Germinal center (tissue), 1 donor: ENCODE results near the gene IGSF23.
"Not testable (repeated sequence)": the region's sequence is repeated elsewhere in the genome, so short reads cannot be mapped to it uniquely, and the experiment has no call there.

ENCODE experiments used
- DNase-seq: peaks from one replicate; pipeline ENCODE4 v3.0.0; 2012; ENCODE audit warnings: mixed read lengths, low spot score

Gene IGSF23

DNA sequence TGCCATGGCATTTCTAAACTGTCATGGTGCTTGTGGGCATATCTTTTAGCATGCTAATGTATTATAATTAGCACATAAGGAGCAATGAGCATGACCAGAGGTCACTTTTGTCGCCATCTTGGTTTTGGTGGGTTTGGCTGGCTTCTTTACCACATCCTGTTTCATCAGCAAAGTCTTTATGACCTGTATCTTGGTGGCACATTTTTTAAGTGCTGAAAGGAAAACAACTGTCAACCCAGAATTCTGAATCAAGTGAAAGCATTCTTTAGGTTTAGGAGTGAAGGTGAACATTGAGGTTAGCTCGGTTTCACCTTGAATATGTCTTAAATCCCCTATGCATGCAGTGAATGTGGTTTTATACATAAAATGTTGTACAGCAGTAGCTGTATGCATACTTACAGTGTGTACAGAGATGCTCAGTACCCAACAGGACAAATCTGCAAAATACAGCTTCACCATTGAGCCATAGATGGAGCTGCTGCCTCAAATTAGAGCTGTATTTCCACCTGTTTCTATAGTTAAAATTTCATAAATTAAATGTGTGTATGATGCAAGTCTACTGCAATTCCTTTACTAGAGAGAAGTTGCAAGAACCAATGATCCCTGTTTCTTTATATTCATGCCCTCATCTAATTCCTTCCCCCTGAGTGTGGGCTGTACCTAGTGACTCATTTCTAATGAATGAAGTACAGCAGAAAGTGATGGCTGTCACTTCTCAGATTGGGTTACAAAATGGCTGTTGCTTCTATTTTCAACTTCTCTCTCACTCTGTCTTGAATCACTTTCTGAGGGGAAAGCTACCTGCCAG, 25.2 kb upstream of the IGSF23 start:
- no peak for DNase-seq

DNA sequence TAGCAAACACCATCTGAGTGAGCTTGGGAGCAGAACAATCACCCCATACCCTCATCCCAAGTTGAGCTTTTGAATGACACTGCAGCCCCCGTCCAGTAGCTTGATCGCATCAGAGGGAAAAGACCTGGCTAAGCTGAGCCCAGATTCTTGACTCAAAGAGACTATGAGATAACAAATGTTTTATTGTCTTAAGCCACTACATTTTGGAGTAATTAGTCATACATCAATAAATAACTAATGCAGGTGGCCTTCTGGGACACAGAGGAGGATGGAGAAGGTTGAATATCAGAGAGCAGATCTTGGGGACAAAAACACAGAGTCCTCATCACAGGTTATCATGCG, 24.6 kb upstream of the IGSF23 start:
- no peak for DNase-seq

DNA sequence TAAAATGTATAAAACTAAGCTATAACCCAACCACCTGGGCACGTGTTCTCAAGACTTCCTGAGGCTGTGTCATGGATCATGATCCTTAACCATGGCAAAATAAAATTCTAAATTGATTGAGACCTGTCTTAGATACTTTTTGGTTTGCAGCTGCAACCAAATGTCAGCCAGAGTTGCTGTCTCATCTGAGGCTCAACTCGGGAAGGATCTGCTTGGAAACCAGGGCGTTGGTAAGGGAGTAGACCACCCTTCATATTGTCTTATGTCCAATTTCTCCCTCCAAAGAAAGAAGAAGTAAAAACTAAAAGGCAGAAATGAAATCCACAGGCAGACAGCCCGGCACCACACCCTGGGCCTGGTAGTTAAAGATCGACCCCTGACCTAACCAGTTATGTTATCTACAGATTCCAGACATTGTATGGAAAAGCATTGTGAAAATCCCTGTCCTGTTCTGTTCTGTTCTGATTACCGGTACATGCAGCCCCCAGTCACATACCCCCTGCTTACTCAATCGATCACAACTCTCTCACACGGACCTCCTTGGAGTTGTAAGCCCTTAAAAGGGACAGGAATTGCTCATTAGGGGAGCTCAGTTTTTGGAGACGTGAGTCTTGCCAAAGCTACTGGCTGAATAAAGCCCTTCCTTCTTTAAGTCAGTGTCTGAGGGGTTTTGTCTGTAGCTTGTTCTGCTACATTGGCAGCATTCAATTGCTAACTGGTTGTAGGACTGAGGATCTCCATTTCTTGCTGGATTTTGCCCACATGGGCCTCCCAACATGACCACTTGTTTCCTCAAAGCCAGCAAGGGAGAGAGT, 22.9 kb upstream of the IGSF23 start:
- no peak for DNase-seq

DNA sequence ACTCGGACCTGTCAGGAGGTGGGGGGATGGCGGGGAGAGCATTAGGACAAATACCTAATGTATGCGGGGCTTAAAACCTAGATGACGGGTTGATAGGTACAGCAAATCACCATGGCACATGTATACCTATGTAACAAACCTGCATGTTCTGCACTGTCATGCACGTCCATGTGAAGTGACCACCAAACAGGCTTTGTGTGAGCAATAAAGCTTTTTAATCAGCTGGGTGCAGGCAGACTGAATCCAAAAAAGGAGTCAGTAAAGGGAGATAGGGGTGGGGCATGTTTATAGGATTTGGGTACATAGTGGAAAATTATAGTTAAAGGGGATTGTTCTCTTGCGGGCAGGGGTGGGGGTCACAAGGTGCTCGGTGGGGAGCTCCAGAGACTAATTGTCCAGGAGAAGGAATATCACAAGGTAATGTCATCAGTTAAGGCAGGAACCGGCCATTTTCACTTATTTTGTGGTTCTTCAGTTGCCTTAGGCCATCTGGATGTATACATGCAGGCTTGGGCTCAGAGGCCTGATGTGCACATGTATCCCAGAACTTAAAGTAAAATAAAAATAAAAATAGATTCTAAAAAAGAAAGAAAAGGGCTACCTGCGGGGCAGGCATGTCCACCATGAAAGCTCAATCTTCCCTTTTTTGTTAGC, 21.9 kb upstream of the IGSF23 start:
- not testable (repeated sequence) for DNase-seq

DNA sequence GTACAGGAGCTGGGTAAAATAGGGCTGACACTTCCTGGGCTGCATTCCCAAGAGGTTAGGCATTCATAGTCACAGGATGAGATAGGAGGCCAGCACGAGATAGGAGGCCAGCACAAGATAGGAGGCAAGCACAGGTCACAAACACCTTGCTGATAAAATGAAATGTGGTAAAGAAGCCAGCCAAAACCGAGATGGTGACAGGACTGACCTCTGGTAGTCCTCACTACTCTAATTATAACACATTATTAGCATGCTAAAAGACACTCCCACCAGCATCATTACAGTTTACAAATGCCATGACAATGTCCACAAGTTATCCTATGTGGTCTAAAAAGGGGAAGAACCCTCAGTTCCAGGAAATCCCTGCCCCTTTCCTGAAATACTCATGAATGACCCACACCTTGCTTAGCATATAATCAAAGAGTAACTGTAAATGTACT, 20.9 kb upstream of the IGSF23 start:
- DNase-seq: no peak

DNA sequence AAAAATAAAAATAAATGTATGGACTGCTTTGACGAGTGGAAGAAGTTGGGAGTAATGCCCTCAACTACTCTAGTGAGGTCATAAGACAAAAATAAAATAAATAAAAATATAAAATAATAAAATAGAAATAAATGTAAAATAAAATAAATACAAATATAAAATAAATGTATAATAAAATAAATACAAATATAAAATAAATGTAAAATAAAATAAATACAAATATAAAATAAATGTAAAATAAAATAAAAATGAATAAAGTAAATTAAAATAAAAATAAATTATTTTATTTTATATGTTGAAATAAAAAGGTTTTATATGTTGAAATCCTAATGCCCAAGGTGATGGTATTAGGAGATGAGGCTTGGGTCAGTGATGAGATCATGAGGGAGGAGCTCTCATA, 20.1 kb upstream of the IGSF23 start:
- no peak for DNase-seq

DNA sequence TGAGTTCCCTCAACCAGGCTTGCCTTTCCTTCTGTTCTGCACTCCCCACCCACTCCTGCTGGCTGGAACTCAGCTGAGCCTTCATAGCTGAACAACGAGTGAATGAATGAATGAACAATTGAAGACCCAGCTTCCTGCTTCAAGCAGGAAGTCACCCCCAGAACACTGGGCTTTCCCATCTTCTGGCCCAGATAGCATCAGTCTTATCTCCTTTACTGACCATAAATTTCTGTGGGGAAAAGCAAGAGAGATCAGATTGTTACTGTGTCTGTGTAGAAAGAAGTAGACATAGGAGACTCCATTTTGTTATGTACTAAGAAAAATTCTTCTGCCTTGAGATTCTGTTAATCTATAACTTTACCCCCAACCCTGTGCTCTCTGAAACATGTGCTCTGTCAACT, 19.5 kb upstream of the IGSF23 start:
- DNase-seq: not testable (repeated sequence)

DNA sequence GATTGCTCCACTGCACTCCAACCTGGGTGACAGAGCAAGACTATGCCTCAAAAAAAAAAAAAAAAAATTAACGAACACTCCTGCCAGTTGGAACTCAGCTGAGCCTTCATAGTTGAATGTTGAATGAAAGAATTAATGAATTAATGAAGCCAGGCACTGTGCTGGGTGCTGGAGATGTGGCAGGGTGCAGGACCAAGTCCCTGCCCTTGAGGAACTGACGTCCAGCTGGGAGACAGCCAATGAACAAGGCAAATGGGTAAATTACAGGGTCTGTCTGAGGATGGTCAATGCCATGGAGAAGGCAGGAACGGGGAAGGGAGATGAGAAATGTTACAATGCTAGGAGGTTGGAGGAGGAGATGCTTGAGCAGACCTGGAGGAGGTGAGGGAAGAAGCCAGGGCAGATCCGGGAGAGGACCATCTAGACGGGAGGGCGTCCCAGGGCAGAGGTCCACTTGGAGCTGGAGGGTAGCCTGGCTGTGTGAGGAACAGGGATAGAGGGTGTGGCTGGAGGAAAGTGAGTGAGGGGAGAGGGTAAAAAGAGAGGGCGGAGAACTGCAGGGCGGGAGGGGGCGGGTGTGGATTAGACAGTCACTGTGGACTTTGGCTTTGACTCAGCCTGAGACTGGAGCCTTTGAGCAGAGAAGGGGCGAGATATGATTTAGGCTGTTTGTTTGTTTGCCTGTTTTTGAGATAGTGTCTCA, 16.8 kb upstream of the IGSF23 start:
- no peak for DNase-seq

DNA sequence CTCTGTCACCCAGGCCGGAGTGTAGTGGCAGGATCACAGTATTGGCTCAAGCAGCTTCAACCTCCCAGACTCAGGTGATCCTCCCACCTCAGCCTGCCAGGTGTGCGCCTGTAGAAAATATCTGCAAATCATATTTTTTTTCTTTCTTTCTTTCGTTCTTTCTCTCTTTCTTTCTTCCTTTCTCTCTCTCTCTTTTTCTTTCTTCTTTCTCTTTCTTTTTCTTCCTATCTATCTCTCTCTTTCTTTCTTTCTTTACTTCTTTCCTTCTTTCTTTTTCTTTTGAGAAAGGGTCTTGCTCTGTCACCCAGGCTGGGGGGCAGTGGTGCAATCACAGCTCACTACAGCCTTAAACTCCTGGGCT, 16.3 kb upstream of the IGSF23 start:
- DNase-seq: no peak

DNA sequence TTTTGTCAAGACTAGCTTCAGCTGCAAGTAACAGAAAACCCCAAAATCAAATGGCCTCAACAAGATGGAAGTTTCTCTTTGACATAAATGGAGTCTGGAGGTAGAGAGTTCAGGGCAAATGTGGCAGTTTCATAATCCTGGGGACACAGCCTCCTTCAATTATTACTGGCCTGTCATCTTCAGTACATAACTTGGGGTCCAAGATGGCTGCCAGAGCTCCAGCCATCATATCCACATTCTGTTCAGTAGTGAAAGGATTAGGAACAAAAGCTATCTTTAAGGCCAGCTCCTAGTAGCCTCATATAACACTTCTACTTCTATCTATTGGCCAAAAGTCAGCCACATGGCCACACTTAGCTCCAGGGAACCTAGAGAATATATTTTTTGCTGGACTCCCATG, 15.0 kb upstream of the IGSF23 start:
- no peak for DNase-seq

DNA sequence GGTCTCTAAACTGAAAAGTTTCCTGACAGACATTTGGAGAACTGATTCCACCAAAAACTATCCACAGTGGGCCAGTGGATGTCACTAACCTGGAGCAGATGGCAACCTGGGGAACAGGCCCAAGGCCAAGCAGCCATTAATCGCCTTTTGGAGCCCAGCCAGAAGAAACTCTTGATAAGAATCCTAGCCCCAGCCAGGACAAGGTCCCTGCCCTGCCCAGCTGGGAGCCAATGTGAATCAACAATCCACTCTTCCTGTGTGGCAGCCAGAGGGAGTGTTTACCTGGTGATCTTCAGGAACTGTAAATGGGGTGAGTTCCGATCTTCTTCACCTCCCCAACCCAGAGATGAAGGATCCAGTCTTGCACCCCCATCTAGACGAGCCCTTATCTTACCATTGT, 14.5 kb upstream of the IGSF23 start:
- DNase-seq: no peak

DNA sequence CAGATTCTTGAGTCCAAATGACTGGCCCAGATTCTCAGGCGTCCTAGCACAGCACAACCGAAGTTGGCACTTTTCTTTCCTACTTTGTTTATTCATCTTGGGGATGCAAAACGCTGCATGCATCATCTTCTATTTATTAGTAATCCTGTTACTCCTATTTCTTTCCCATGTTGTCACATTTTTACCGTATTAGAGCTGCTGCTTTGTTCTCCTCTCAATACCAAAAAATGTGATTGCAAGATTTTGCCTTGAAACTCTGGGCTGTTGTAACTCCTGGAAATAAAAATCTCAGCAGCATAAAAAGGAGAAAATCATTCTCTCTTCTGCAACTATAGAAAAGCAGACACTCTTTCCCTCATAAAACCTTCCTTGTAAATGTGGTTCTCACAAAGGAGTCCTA, 12.9 kb upstream of the IGSF23 start:
- no peak for DNase-seq

DNA sequence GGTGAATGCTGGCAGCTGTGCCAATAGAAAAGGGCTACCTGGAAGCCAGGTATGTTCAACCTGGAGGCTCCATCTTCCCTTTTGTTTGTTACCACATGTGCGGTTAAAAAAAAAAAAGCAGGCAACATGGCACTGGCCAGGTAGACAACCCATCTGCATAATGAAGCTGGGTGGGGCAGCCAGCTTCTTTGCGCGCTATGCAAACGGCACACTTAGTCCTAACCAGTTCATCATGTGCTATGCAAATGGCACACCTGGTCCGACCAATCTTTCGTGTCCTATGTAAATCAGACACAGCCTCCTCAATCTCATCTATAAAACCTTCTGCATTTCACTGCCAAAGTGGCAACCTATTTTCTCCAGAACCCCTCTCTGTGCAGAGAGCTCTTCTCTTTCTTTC, 11.3 kb upstream of the IGSF23 start:
- no peak for DNase-seq

DNA sequence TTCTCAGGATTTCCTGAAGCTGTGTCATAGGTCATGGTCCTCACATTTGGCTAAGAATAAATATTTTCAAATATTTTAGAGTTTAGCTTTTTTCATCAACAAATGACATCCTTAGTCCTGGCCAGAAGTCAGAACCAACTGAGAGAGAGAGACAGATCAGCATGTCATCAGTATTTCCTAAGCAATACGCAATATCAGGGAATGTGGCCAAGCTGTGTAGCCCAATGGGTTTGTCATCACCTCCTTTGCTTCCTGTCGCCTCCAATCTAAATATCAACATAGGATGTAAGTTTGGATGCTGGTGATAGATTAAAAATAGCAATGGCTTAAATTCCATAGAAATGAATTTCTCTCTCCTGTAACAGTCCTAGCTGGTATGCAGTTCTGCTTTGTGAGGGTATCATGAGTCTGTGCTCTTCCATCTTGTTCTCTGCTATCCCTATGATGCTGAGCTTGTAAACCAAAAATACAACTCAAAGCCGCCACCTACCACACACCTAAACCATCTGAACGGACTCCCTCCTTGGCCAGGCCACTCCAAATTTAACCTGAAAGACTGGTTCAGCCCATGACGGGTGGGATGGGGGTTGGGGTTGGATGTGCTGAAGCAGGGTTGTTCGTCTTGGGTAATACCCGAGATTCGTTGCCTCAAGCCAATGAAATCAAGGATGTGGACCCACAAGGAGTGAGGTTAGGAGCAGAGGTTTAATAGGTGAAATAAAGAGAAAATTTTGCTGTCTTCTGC, 10.0 kb upstream of the IGSF23 start:
- DNase-seq: no peak

DNA sequence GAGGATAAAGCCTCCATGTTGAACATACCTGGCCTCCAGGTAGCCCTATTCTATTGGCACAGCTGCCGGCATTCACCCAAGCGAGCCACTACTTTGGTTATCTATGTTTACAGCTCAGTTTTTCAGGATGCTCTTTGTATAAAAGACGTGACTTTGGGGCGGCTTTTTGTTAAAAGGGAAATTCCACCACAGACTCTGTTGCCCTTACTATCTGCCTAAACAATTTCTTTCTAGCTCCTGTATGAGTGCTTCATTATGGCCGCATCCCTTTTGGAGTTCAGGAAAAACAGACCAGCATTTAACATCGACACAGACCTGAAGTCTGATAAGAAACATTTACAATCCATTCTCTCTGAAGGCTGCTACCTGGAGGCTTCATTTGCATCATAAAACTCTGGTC, 9.1 kb upstream of the IGSF23 start:
- DNase-seq: no peak

DNA sequence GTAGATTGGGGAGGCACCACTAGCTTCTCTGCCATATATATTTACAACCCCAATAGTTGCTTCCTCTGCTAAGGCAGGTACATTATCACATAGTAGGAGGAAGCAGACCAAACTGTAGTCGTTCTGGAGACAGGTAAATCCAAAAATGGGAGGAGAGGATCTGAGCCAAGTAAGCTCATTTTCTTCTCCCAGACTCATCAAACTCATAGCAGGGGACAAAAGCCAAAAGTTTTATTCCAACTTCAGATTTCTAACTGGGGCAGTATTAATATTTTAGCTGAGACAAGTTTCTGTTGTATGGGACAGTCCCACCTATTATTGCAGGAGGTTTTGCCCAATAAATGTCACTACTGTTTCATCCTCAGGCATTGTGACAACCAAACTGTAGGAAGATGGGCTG, 7.8 kb upstream of the IGSF23 start:
- no peak for DNase-seq

DNA sequence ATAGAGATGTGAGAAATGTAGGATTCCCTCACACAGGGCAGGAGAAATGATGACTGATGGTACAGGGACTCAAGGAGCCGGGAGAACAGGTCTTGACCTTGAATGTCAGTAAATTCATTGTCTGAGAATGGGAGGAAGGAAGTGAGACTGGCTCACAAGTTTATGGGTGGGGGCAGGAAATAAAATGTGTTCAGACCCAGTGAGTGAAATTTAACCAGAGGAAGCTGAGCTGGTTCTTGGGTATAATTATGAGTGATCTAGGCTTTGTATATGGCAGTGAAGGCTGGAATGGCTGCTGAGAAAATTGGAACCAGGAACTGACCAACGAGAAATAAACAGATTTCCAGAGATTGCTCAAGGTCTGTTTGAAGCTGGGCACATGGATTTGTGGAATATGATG, 6.3 kb upstream of the IGSF23 start:
- DNase-seq: no peak

DNA sequence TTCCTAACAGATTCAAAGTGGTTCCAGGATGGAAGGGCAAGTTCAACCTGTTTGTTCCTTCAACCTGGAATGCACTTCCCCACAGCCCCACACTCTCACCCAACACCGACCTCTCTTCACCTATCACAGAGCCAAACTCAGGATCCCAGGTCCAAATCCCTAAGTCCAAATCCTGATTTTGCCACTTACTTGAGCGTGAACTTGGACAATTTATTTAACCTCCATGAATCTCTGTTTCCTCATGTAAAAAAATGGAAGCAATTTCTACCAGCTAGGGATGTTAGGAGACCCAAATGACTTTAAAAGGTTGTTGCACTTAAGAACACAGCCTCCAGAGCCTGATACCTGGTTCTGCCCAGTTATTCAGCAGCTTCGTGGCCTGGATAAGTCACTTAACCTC, 5.4 kb upstream of the IGSF23 start:
- DNase-seq: no peak

DNA sequence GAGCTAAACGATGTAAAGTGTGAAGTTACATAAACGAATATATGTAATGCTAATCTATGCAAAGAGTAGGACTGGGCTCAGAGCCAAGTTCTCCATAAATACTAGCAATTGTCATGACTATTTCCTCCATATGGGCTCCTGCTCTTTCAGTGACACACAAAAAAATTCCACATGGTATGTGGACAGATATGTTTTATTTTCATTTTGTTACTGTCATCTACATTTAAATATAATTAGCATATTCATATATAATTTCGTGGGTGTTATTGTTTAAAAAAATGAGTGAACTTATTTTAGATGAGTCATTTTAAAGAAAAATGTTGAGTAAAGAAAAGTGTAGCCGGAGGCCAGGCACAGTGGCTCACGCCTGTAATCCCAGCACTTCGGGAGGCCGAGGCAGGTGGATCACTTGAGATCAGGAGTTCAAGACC, 5.0 kb upstream of the IGSF23 start:
- DNase-seq: no peak

DNA sequence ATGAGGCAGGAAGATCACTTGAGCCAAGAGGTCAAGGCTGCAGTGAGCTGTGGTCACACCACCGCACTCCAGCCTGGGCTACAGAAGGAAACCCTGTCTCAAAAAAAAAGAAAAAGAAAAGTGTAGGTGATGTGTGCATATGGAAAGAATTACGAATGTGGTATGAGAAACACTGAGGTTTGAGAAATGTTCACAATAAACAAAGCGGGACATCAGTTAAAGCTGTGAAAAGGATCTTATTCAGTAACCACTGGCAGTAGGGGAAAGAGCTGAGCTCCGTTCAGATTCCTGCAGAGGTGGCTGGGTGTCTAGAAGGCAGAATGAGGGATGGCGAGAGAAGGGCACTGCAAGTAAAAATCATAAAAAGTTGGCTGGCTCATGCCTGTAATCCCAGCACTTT, 4.1 kb upstream of the IGSF23 start:
- no peak for DNase-seq

DNA sequence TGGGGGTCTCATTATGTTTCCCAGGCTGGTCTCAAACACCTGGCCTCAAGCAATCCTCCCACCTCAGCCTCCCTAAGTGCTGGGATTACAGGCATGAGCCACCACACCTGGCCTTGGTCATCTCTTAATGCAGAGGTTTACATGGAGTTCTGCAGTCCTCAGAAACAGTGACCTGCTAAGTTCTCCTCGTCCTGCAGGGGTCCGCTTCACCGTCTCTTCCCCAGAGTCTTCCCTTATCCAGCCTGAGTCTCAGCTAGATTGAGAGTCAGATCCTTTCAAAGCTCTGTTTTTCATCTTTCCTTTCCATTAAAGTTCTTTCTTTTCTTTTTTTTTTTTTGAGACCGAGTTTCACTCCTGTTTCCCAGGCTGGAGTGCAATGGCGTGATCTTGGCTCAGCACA, 2.9 kb upstream of the IGSF23 start:
- DNase-seq: not testable (repeated sequence)

DNA sequence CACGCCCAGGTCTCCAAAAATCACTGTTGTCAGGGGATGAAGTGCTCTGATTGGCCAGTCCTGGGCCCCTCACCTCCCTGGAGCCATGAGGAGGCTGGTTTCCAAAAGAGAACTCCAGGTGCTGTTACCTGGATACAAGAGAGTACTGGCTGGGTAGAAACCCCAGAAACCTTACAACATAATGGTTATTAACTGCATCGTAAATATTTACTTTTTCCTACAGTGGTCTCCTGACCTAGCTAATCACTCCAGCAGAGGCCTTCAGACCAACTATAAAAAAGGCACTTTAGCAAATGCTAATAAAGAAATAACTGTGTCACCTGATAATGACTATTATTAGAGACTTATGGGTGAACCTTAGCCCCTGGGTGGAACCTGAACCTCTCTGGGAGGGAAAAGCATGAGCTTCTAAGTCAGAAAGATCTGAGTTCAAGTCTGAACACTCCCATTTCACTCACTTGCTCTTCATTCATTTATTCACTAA, 1.5 kb upstream of the IGSF23 start:
- DNase-seq: no peak
